GM19240 (cell line): ENCODE results near the gene PPP3R2.

ENCODE experiments used
- DNase-seq: peaks from one replicate; pipeline ENCODE4 v3.0.0; 2011; ENCODE audit warnings: low spot score; ENCODE audit not compliant: insufficient read length

Gene PPP3R2, protein sequence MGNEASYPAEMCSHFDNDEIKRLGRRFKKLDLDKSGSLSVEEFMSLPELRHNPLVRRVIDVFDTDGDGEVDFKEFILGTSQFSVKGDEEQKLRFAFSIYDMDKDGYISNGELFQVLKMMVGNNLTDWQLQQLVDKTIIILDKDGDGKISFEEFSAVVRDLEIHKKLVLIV

GRCh38 chr9:101594796-101595195 lies at the start of gene PPP3R2:
TSS of gene PPP3R2 (minus strand) at chr9:101594969. CDS start at chr9:101594921, 48 bp downstream.
- no peak for DNase-seq

DNA sequence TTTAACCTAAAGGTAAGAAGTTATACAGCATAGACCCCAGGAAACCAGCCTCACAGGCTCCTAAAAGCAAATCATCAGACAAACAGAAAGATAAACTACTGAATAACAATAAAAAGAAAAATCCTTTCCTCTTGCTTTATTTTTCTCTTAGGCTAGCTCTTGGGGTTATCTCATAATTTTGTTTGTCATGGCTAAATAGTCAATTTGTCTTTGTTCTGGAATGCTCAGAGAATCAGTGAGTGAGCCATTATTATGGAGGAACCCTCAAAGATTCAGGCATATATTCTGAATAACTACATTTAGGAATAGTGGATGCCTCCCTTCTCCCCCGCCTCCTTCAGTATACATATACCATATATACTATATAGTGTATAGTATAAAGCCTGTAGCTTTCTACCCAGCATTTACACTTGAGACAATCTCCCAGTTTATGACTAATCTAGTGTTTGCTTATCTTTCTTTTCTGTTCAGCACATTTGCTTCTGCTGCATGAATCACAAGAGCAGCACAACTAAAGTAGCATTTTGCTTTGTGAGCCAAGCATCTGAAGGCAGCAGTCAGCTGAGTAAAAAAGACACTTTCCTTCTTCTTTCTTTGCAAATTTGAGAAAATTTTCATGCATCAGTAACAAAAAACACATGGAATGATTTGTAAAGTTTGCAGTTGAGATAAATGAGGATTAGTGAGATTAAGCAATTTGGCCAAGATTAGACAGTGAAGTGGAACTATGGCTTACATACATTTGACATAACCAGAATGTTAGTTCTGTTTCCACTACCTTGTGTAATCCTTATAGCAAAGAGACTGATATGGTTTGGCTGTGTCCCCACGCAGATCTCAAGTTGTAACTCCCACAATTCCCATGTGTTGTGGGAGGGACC lies 45.3 kb upstream of the PPP3R2 start:
- DNase-seq = no peak

GRCh38 chr9:101639311-101639710 lies 44.5 kb upstream of the PPP3R2 start:
- DNase-seq = no peak

DNA sequence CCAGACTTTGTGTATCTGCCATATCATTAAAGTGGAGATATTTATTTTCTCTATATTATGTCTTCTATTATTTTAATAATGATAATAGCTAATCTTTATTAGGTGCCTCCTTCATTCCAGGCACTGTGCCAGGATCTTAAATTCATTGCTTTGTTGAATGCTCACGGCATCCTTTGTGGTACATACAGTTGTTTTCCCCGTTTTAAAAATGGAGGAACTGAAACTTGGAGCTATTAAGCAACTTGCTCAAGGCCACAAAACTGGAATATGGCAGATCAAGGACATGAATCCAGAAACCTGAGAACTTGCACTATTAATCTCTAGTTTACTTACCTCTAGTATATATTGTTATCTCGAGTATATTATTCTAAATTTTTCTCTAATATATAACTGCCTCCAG lies 41.5 kb upstream of the PPP3R2 start:
- no peak for DNase-seq

DNA sequence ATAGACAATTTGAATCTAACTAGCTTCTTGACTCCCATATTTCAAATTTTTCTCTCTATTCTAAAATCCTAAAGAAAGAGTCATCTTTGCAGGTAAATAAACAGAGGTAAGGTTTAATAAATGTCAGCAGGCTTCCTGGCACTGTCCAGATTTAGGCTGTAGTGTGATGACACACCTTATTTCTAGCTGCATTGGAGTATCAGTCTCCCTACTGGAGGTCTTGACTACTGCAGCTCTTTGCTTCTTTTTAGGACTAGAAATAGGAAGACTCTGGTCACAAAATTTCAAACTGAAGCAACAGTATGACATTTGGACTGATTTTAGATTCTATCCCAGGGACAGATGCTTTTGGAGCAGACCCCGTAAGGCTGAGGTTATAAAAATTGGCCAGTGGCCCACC lies 40.7 kb upstream of the PPP3R2 start:
- no peak for DNase-seq

DNA sequence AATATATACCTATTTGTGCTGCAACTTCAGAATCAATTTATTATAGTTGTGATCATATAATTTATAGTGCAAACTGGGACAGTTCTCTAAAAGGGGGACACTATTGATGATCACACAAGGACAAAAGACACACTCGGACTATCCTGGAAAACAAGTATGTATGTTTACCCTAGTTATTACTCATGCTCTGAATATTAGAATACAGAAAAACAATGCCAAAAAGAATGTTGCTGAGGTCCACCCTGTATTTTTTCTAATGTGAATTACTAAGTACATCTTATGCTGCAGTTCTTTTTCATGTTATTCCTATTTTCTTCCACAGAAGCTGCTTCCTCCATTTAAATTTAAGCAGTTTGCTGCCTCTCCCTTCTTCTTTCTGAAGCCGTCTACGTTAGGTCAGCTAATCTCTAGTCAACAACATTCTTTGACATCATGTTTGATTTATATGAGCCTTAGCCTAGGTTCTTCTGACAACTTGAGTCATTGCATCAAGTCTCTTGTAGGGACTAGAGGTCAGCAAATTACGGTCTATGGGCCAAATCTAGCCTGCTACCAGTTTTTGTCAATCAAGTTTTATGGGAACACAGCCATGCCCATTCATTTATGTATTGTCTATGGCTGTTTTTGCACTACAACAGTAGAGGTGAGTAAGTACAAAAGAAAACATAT lies 40.1 kb upstream of the PPP3R2 start:
- no peak for DNase-seq

GRCh38 chr9:101632611-101633010 lies 37.8 kb upstream of the PPP3R2 start:
- no peak for DNase-seq

DNA sequence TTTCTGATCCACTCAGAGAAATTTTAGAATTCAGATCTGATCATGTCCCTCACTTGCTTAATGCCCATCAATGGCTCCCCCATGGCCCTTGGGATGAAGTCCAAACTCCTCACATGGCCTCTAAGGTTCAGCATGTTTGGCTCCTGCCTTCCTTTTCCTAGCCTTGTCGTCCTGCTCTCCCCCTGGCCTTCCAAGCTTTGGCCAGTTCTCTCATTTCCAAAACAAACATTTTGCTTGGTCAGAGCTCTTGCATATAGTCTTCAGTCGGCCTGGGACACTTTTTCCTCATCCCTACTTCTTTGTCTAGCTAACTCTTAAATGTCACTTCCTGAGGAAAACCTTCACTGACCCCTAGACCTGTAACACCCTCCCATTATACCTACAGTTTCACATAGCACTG lies 37.1 kb upstream of the PPP3R2 start:
- no peak for DNase-seq

GRCh38 chr9:101629636-101630035 lies 34.9 kb upstream of the PPP3R2 start:
- DNase-seq = no peak

- no peak for DNase-seq
Observed at GRCh38 chr9:101628173-101628572, 33.4 kb upstream of the PPP3R2 start.

GRCh38 chr9:101626295-101626694 lies 31.5 kb upstream of the PPP3R2 start:
- DNase-seq = no peak

DNA sequence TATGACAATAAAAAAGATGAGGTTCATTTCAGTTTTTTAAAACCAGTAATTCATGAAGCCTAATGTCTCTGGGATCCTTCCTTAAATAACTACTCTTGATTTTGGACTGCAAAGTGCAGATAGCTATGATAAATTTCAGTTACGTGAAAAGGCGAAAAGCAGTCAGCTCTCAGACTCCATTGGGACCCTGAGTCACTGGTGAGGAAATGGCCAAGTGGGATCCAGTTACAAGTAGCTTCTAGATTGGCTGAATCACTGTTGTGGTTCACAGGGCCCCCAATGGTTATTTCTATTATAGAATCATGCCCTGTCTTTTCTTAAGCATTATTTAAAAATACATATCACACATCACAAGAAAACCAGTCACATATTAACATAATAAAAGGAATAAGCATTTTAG lies 31.1 kb upstream of the PPP3R2 start:
- DNase-seq = no peak

DNA sequence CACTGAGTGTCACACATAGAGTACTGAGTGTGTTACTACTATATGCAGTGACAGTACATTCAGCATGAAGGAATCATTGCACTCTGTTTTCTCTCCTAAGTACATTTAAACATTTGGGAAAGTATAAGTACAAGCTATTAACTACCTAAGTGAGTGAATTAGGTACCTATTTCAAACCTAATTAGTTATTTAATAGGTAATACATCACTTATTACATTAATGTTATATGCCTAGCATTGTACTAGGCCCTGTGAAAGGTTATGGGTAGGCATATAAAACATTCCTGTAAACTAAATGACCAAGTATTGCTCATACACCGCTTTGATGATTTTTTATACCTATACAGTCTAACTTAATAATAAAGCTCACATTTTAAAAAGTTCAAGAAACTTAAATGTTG lies 25.7 kb upstream of the PPP3R2 start:
- no peak for DNase-seq

DNA sequence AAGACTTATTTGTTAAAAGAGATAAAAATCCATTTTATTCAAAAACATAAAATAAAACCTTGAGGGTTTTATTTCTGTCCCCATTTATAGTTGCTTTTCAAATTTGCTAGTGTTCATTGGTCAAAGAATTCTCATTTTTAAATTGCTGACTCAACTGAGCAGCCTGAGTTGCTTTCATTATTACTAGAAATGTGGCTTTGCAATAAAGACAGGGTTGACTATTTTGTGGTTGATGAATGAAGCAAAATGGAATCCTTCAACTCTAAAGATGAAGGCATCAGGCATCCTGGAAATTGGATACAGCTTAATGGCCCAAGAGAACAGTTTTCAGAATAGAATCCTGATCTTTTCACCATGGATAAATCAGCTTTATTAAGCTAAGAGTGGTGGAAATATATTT lies 23.9 kb upstream of the PPP3R2 start:
- DNase-seq = no peak

DNA sequence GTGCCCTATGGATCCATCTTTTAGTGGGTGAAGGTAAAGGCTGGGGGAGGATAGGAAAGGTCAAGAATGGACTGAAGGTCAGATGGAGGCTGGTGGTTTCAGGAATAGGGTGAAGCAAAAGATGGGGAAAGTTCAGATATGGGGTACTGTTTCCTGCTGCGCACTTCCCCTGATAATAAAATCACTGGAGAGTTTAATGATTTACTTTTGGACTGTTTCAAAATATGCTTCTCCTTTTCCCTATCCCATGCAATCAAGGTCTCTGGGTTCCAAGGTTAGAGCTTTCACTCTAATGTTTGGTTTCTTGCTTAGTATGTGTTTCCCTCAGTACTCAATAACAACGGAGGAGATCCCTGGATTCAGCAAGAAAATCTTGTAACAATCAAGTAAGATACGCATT lies 10.8 kb upstream of the PPP3R2 start:
- DNase-seq = no peak

DNA sequence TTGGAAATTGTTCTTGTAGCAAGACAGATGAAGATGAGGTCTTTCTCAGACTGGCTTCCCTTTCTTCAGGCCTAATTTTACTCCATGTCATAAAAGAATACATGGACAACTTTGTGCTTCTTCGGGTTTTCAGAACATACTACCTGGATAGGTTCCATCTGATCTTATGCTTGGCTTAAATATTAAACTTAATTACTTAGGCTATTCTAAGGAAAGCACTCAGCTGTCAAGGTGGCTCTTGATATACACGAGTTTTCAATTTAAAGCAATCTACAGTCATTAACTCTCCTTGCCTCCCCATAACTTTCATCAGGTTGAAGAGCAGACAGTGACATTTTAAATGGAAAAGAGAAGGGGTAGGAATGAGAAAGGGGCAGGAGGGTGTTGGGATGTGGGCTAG lies 9.5 kb upstream of the PPP3R2 start:
- DNase-seq = no peak

GRCh38 chr9:101601904-101602765 lies 7.4 kb upstream of the PPP3R2 start:
- no peak for DNase-seq

DNA sequence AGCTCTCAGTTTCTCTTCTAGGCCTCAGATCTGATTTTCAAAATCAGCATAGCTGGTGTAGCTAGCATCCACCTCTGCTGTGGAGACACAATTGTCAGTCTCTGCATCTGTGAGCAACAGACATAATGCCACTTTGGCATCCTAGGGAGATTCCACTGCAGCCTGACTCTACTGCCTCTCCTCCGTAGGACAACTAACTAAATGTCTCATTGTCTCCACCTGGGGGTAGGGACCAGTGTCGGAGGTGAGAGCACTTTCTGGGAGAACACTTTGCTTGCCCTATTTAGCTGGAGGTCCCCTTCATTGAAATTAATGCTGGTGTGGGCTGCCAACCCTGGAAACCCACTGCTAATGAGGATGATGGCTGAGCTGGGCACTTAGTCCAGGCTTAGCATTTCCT lies 1.4 kb downstream of the PPP3R2 start:
- no peak for DNase-seq

GRCh38 chr9:101592788-101593187 lies 2.0 kb downstream of the PPP3R2 start:
- no peak for DNase-seq

DNA sequence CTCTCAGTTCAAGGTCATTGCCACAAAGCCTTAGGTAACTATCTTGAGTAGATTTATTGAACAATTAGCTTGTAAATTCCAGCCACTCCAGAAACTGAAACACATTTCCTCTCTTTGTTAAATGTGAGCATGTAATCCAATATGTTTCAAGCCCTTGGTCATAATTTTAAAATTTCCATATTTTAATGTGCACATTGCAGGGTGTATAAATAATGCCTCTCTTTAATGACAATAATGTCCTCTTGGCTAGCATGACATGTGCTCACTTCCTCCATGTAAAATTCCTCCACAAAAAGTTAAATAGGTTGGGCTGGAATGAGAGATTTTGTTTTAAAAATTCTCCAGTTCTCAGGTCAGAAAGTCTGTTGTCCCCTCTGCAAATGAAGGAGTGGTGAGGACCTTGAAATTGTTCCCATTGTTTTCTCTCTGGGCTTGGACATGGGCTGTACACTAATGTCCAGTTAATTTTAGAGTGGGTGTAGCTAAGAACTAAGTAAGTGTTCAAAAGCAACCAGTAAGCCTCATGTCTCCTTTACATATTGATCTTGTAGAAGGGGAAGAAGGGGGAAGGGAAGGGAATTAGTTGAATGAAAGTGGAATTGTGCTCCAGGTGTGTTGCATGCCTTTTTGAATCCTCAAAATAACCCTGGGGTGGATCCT lies 2.9 kb downstream of the PPP3R2 start:
- DNase-seq = no peak

DNA sequence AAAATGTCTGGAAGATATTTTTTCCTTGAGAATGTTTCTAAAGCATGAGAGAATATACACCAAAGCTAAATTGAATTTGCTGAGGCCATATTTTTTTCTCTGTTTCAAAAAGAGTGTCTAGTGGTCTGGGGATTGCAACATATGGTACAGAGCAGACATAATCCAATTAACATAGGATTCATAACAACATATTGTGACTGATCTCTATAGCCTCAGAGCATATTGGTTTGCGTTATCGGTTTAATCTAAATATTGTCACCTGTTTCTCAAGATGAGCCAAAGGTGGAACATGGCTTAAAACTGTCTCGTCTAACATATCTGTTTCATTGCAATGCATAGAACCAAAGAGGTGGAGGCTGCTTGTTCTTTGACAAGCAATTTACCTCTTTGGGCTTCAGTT lies 3.9 kb downstream of the PPP3R2 start:
- DNase-seq = no peak
